ENCODE results near the gene BTBD9.

BTBD9 gene

GRCh38 chr6:38155144-38155543 is 484.6 kb downstream of the BTBD9 start:
- H3K9me3 Mint-ChIP-seq = no peaks in the 10 kb centered on the region
- no peak overlapping the region for H3K4me3 Mint-ChIP-seq
- H3K27ac Mint-ChIP-seq = no peak overlapping the region
- H3K4me1 Mint-ChIP-seq (ENCODE audit: low read depth) = no peaks in the 10 kb centered on the region
- peaks cover 1% of the 10 kb centered on the region for H3K36me3 Mint-ChIP-seq (ENCODE audit: low read depth)
- no peaks in the 10 kb centered on the region for H3K27me3 Mint-ChIP-seq (ENCODE audit: low read depth)

- Mint-ChIP-seq H3K4me1 (ENCODE audit: low read depth) (no peaks in the 10 kb centered on the region), H3K27me3 (ENCODE audit: low read depth) (no peaks in the 10 kb centered on the region), H3K9me3 (no peaks in the 10 kb centered on the region), H3K36me3 (ENCODE audit: low read depth) (peaks cover 1% of the 10 kb centered on the region), H3K4me3 (no peak overlapping the region), H3K27ac (no peak overlapping the region)
These were observed 485.0 kb downstream of the BTBD9 start for GRCh38 chr6:38154731-38155130.

- Mint-ChIP-seq H3K36me3 (ENCODE audit: low read depth) (peaks cover 1% of the 10 kb centered on the region), H3K27me3 (ENCODE audit: low read depth) (no peaks in the 10 kb centered on the region), H3K9me3 (no peaks in the 10 kb centered on the region), H3K27ac (no peak overlapping the region), H3K4me3 (no peak overlapping the region), H3K4me1 (ENCODE audit: low read depth) (no peaks in the 10 kb centered on the region)
These were observed 485.9 kb downstream of the BTBD9 start for GRCh38 chr6:38153798-38154345.

- no peak overlapping the region for H3K4me3 Mint-ChIP-seq
- H3K27ac Mint-ChIP-seq = no peak overlapping the region
- H3K4me1 Mint-ChIP-seq (ENCODE audit: low read depth) = peaks cover 3% of the 10 kb centered on the region
- H3K9me3 Mint-ChIP-seq = no peaks in the 10 kb centered on the region
- H3K27me3 Mint-ChIP-seq (ENCODE audit: low read depth) = no peaks in the 10 kb centered on the region
- H3K36me3 Mint-ChIP-seq (ENCODE audit: low read depth) = peaks cover 4% of the 10 kb centered on the region
These were observed 486.5 kb downstream of the BTBD9 start for GRCh38 chr6:38153076-38153797.

GRCh38 chr6:38152620-38153019 is 487.1 kb downstream of the BTBD9 start:
- H3K27ac Mint-ChIP-seq = no peak overlapping the region
- peaks cover 3% of the 10 kb centered on the region for H3K36me3 Mint-ChIP-seq (ENCODE audit: low read depth)

GRCh38 chr6:38151580-38152500 is 487.9 kb downstream of the BTBD9 start:
- H3K27me3 Mint-ChIP-seq (ENCODE audit: low read depth) = no peaks in the 10 kb centered on the region
- no peak overlapping the region for H3K27ac Mint-ChIP-seq
- H3K4me1 Mint-ChIP-seq (ENCODE audit: low read depth) = peaks cover 11% of the 10 kb centered on the region
- no peaks in the 10 kb centered on the region for H3K9me3 Mint-ChIP-seq
- H3K4me3 Mint-ChIP-seq = no peak overlapping the region
- H3K36me3 Mint-ChIP-seq (ENCODE audit: low read depth) = peaks cover 3% of the 10 kb centered on the region

More at GRCh38 chr6:38152620-38153019, 487.1 kb downstream of the BTBD9 start:
- no peaks in the 10 kb centered on the region for H3K27me3 Mint-ChIP-seq (ENCODE audit: low read depth)
- peaks cover 7% of the 10 kb centered on the region for H3K4me1 Mint-ChIP-seq (ENCODE audit: low read depth)
- no peak overlapping the region for H3K4me3 Mint-ChIP-seq
- no peaks in the 10 kb centered on the region for H3K9me3 Mint-ChIP-seq

GRCh38 chr6:38150681-38151296 is 488.9 kb downstream of the BTBD9 start:
- Mint-ChIP-seq H3K4me1 (ENCODE audit: low read depth) (peaks cover 12% of the 10 kb centered on the region), H3K36me3 (ENCODE audit: low read depth) (peaks cover 3% of the 10 kb centered on the region), H3K4me3 (no peak overlapping the region), H3K27me3 (ENCODE audit: low read depth) (no peaks in the 10 kb centered on the region), H3K27ac (no peak overlapping the region), H3K9me3 (no peaks in the 10 kb centered on the region)

GRCh38 chr6:38150021-38150420 is 489.7 kb downstream of the BTBD9 start:
- Mint-ChIP-seq H3K4me1 (ENCODE audit: low read depth) (peaks cover 13% of the 10 kb centered on the region), H3K27ac (no peak overlapping the region), H3K36me3 (ENCODE audit: low read depth) (peaks cover 3% of the 10 kb centered on the region), H3K9me3 (no peaks in the 10 kb centered on the region), H3K27me3 (ENCODE audit: low read depth) (no peaks in the 10 kb centered on the region), H3K4me3 (no peak overlapping the region)

GRCh38 chr6:38149531-38149930 is 490.2 kb downstream of the BTBD9 start:
- no peaks in the 10 kb centered on the region for H3K27me3 Mint-ChIP-seq (ENCODE audit: low read depth)
- H3K4me3 Mint-ChIP-seq = no peak overlapping the region
- no peaks in the 10 kb centered on the region for H3K9me3 Mint-ChIP-seq
- H3K4me1 Mint-ChIP-seq (ENCODE audit: low read depth) = peaks cover 13% of the 10 kb centered on the region
- peaks cover 3% of the 10 kb centered on the region for H3K36me3 Mint-ChIP-seq (ENCODE audit: low read depth)
- peak overlapping the region; percentile 15 for H3K27ac Mint-ChIP-seq

GRCh38 chr6:38148606-38149005 is 491.1 kb downstream of the BTBD9 start:
- H3K4me3 Mint-ChIP-seq = no peak overlapping the region
- no peak overlapping the region for H3K27ac Mint-ChIP-seq
- H3K36me3 Mint-ChIP-seq (ENCODE audit: low read depth) = peaks cover 3% of the 10 kb centered on the region
- H3K9me3 Mint-ChIP-seq = no peaks in the 10 kb centered on the region
- no peaks in the 10 kb centered on the region for H3K27me3 Mint-ChIP-seq (ENCODE audit: low read depth)
- H3K4me1 Mint-ChIP-seq (ENCODE audit: low read depth) = peaks cover 13% of the 10 kb centered on the region

- H3K27ac Mint-ChIP-seq = no peak overlapping the region
- peaks cover 3% of the 10 kb centered on the region for H3K36me3 Mint-ChIP-seq (ENCODE audit: low read depth)
- H3K4me3 Mint-ChIP-seq = no peak overlapping the region
These were observed 493.0 kb downstream of the BTBD9 start for GRCh38 chr6:38146734-38147027.

GRCh38 chr6:38146021-38146733 is 493.6 kb downstream of the BTBD9 start:
- peaks cover 3% of the 10 kb centered on the region for H3K36me3 Mint-ChIP-seq (ENCODE audit: low read depth)
- H3K4me1 Mint-ChIP-seq (ENCODE audit: low read depth) = peaks cover 13% of the 10 kb centered on the region
- no peak overlapping the region for H3K4me3 Mint-ChIP-seq
- no peaks in the 10 kb centered on the region for H3K27me3 Mint-ChIP-seq (ENCODE audit: low read depth)
- H3K9me3 Mint-ChIP-seq = no peaks in the 10 kb centered on the region
- no peak overlapping the region for H3K27ac Mint-ChIP-seq

More at GRCh38 chr6:38146734-38147027, 493.0 kb downstream of the BTBD9 start:
- Mint-ChIP-seq H3K4me1 (ENCODE audit: low read depth) (peaks cover 13% of the 10 kb centered on the region), H3K27me3 (ENCODE audit: low read depth) (no peaks in the 10 kb centered on the region), H3K9me3 (no peaks in the 10 kb centered on the region)

- Mint-ChIP-seq H3K36me3 (ENCODE audit: low read depth) (peaks cover 3% of the 10 kb centered on the region), H3K9me3 (no peaks in the 10 kb centered on the region), H3K27me3 (ENCODE audit: low read depth) (no peaks in the 10 kb centered on the region), H3K4me1 (ENCODE audit: low read depth) (peaks cover 13% of the 10 kb centered on the region), H3K27ac (no peak overlapping the region), H3K4me3 (no peak overlapping the region)
These were observed 495.3 kb downstream of the BTBD9 start for GRCh38 chr6:38144365-38144945.

Measured in T-helper 1 cell treated with Interleukin-12 subunit alpha and Interleukin-12 subunit beta and Interleukin-4 antibody, amounts not matched to agents 30 μg/mL and 1 μg/mL, for 36 hours (primary cell).